SH-SY5Y (cell line): ENCODE data around the gene COL1A2.

Experiments
- GATA2 ChIP-seq: IDR thresholded peaks from 2 replicates; pipeline ENCODE4 v1.6.1; 2011; ENCODE audit warnings: mild to moderate bottlenecking, low read depth, low read length
- GATA3 ChIP-seq: IDR thresholded peaks from 2 replicates; pipeline ENCODE4 v1.6.1; 2011; ENCODE audit warnings: low read depth, mild to moderate bottlenecking, low read length, moderate library complexity

COL1A2 gene

DNA sequence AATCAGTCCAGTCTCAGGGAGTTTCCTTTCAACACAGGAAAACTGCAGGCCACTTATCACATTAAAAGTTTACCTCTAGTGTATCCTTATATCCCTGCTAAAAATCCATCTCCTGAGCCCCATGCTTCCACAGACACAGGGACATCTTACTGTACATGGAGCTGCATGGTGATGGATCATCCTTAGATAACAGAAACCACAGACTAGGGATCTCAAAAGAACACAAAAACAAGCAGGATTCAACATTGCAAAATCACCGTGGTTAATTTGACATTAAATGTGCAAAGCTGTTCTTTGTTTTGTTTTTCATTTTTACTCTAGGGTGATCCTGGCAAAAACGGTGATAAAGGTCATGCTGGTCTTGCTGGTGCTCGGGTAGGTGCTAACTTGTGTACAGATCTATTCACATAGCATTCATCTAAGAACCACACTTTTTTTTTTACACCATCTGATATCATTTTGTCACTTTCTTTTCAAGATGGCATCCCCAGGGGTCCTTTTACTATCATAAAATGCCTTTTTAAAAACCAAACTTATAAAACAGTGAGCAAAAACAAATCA, 18.1 kb downstream of the COL1A2 start:
- no peak for TF ChIP-seq GATA2
- no peak for TF ChIP-seq GATA3

- TF ChIP-seq GATA3 (no peak), GATA2 (no peak)
Measured at GRCh38 chr7:94414481-94414880, 19.8 kb downstream of the COL1A2 start.

DNA sequence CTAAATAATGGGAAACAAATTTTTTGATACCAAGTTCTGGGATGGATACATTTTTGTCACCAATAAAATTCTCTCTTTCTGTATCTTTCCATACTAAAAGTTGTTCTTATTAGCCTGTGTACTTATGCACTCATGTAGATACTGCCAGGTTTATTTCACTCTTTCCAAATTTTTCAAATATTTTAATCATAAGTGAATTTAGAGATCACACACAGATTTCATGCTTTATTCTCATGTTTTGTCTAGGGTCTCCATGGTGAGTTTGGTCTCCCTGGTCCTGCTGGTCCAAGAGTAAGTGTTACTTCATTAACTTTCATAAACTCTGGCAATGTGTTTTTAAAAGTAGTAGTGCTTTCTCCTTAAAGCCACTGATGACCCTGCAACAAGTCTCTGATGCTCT, 20.3 kb downstream of the COL1A2 start:
- TF ChIP-seq GATA2 = no peak
- TF ChIP-seq GATA3 = no peak

- TF ChIP-seq GATA3 (no peak), GATA2 (no peak)
Measured at GRCh38 chr7:94417306-94417705, 22.6 kb downstream of the COL1A2 start.

DNA sequence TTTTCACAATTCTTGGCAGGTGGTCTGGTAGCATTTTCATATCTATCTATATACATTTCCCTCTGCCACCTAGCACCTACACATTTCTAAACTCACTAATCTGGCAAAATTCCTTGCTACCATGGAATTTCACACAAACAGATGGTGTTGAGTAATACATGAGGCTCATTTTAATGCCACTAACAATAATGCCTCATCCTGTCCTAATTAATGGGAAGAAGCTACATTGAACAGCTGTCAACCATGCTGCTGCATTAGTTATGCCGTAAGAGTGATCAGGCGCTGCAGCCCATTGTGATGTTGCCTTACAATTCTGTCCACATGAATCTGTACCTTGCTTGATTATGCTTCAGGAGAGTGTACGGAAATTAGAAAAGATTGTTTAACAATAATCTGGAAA, 23.2 kb downstream of the COL1A2 start:
- TF ChIP-seq GATA2 (no peak), GATA3 (no peak)

DNA sequence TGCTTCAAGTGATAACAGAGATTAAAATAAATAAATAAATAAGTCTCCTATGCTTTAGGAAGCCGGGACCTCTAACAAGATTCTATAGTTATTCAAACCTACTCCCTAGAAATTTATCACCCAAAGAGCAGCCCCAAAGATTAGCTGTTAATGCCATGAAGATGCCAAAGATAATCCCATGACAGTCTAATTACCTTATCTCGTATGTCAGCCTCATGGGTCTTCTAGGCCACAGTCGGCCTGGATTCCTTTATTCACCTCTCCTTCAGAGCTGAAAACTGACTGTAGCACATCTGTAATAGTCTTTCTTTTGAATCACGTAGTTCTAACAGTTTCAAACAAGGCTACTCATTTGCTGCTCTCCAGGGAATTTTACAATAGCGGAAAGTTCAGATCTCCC, 24.2 kb downstream of the COL1A2 start:
- TF ChIP-seq GATA3 (peak; percentile 46; the same call in 1 of the 2 replicates), GATA2 (peak; percentile 68)

- TF ChIP-seq GATA3 = no peak
- TF ChIP-seq GATA2 = no peak
Measured at GRCh38 chr7:94420328-94420727, 25.6 kb downstream of the COL1A2 start.

DNA sequence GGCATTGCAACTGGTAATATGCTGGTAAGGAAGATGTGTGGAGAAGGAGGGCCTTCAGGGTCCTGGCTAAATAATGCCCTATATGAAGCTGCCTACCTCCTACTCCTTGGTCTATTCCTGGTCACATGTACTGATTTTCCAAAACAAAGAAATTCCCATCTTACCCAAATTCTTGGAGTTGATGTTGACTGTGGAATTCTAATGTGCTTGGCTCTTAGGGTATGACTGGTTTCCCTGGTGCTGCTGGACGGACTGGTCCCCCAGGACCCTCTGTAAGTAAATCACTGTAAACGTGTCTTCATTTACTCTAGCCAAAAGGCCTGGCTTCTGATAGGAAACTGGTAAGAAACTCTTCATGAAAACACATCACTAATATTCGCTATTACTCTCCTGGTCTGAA, 27.0 kb downstream of the COL1A2 start:
- TF ChIP-seq GATA3 (no peak), GATA2 (no peak)

DNA sequence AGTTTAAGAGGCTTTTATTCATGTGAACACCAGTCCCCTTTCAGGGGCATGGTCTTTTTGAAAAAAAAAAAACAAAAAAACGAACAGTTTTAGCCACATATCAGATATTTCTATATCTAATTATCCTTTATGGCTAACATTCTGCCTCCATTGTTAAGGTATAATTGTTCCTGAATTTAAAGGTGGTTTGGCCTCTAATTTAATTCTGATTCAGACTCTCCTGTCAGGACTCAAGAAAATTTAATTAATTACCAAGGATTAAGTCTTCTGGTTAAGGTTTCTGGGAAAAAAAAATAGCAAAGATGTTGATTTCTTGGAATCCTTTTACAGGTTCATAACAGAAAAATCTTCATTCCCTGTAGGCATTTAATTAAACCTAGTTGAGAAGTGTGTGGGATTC, 27.4 kb downstream of the COL1A2 start:
- TF ChIP-seq GATA2 (no peak), GATA3 (no peak)

- TF ChIP-seq GATA3 (no peak), GATA2 (no peak)
Measured at GRCh38 chr7:94422827-94423460, 28.2 kb downstream of the COL1A2 start.

GRCh38 chr7:94423863-94424735, 29.4 kb downstream of the COL1A2 start:
- TF ChIP-seq GATA3 (no peak), GATA2 (no peak)

DNA sequence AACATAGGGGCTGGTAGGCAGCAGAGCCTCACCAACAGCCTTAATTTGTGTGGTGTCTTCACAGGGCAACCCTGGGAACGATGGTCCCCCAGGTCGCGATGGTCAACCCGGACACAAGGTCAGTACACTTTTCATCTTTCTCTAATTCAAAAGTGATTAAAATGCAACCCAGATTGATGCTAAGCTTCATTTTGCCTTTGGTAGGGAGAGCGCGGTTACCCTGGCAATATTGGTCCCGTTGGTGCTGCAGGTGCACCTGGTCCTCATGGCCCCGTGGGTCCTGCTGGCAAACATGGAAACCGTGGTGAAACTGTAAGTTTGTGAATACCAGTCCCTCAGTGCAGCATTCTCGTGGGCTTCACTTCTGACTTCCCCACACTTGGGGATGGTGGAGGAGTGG, 30.9 kb downstream of the COL1A2 start:
- TF ChIP-seq GATA3 (no peak), GATA2 (no peak)

- TF ChIP-seq GATA2 (no peak), GATA3 (no peak)
Measured at GRCh38 chr7:94426980-94427875, 32.5 kb downstream of the COL1A2 start.

DNA sequence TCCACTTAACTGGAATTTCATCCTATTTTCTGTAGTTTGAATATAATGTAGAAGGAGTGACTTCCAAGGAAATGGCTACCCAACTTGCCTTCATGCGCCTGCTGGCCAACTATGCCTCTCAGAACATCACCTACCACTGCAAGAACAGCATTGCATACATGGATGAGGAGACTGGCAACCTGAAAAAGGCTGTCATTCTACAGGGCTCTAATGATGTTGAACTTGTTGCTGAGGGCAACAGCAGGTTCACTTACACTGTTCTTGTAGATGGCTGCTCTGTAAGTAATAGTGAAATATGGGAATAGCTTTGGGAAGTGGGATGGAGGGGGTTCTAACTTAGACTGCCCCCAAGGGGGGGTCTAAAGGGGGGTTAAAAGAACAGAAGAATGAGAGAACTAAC, 34.5 kb downstream of the COL1A2 start:
- TF ChIP-seq GATA2 (no peak), GATA3 (no peak)

DNA sequence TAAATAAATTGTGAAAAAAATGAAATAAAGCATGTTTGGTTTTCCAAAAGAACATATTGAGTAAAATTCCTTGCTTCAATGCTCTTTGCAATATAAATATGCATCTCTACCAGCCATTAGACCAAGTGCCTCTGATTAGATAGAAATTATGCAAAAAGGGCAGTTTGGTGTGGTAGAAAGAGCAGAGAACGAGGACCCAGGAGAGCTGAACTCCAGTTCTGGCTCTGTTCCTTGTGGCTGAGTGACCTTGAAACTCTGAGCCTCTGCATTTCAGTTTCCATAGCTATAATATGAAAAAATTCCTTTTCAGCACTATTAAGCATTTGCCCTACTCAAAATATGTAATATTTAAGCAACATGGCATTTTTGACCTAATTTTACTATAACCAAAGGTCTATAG, 36.5 kb downstream of the COL1A2 start:
- TF ChIP-seq GATA3 = no peak
- TF ChIP-seq GATA2 = no peak

DNA sequence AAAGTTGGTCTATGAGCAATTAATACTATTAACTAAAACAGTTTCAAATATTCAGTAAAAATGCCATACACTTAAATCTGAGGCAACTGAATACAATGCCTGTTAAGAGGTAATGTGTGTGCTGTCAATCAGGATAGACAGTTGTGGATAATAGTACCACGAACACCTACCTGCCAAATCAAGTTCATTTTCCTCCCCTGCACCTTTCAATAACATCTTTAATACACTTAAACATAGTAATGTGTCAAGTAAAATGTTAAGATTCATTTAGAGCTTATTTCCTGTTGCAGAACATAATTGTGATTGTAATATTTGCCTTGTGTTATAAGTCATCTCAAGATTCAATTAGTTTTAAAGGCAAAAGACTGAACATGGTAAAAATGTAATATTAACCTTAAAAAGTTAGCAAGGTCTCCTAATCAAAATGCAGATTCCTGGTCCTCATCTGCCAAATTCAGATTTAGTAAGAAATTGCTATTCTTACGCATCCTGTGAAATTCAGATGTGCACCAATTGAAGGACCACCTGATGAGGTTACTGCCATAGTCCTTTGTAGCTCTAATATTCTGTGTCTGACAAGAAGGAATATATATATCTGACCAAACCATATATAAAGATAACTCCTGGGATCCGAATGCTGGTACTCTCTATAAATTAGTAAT, 37.1 kb downstream of the COL1A2 start:
- no peak for TF ChIP-seq GATA2
- no peak for TF ChIP-seq GATA3
